Activated naive CD8-positive, alpha-beta T cell treated with anti-CD3 and anti-CD28 coated beads, Interleukin-2, amount 50 U/mL, for 24 hours (primary cell): ENCODE results near the gene ADAP1.
"Not testable (repeated sequence)": the region's sequence is repeated elsewhere in the genome, so short reads cannot be mapped to it uniquely, and the experiment has no call there.

Experiments used
- ATAC-seq: fragments of 150-1000 bp; cut with Tn5 transposase; one replicate; pipeline ENCODE4 v1.10.0; 2021
- DNase-seq: peaks from one replicate; pipeline ENCODE4 v3.0.0; 2021
- H3K27ac Mint-ChIP-seq: one replicate; pipeline ENCODE4 v1.8.0; 2021; ENCODE audit warnings: mild to moderate bottlenecking, mixed read lengths
- H3K27me3 Mint-ChIP-seq: one replicate; pipeline ENCODE4 v1.8.0; 2021; ENCODE audit warnings: mixed read lengths
- H3K36me3 Mint-ChIP-seq: one replicate; pipeline ENCODE4 v1.8.0; 2021; ENCODE audit warnings: low read depth, mixed read lengths
- H3K4me1 Mint-ChIP-seq: one replicate; pipeline ENCODE4 v1.8.0; 2021; ENCODE audit warnings: mixed read lengths
- H3K4me3 Mint-ChIP-seq: one replicate; pipeline ENCODE4 v1.8.0; 2021; ENCODE audit warnings: mild to moderate bottlenecking, moderate library complexity, mixed read lengths
- H3K9me3 Mint-ChIP-seq: one replicate; pipeline ENCODE4 v1.8.0; 2021; ENCODE audit warnings: mixed read lengths

ADAP1 gene

GRCh38 chr7:910931-911431 lies 43.5 kb downstream of the ADAP1 start:
- Mint-ChIP-seq H3K4me1 (peaks cover 15% of the 10 kb centered on the region), H3K27me3 (no peaks in the 10 kb centered on the region), H3K27ac (no peak overlapping the region), H3K4me3 (no peak overlapping the region), H3K36me3 (no peaks in the 10 kb centered on the region), H3K9me3 (no peaks in the 10 kb centered on the region)
- ATAC-seq (no peak), DNase-seq (no peak)

GRCh38 chr7:910441-910861 lies 44.0 kb downstream of the ADAP1 start:
- Mint-ChIP-seq H3K9me3 (no peaks in the 10 kb centered on the region), H3K27ac (peak overlapping the region; percentile 54), H3K4me1 (peaks cover 14% of the 10 kb centered on the region), H3K36me3 (no peaks in the 10 kb centered on the region), H3K4me3 (peak overlapping the region; percentile 50), H3K27me3 (no peaks in the 10 kb centered on the region)
- ATAC-seq (peak; percentile 45), DNase-seq (peak; percentile 30)

- Mint-ChIP-seq H3K4me3 (peak overlapping the region; percentile 50), H3K36me3 (no peaks in the 10 kb centered on the region), H3K9me3 (no peaks in the 10 kb centered on the region), H3K27ac (peak overlapping the region; percentile 54), H3K4me1 (peaks cover 12% of the 10 kb centered on the region), H3K27me3 (no peaks in the 10 kb centered on the region)
- DNase-seq (peak; percentile 47), ATAC-seq (peak; percentile 20)
Observed at GRCh38 chr7:909358-910329, 44.8 kb downstream of the ADAP1 start.

GRCh38 chr7:908591-909357 lies 45.7 kb downstream of the ADAP1 start:
- ATAC-seq (peak; percentile 82), DNase-seq (peak; percentile 88)
- H3K4me3 Mint-ChIP-seq, H3K27me3 Mint-ChIP-seq, H3K27ac Mint-ChIP-seq, H3K9me3 Mint-ChIP-seq, H3K36me3 Mint-ChIP-seq: not testable (repeated sequence)
- peaks cover 12% of the 10 kb centered on the region for H3K4me1 Mint-ChIP-seq

- H3K4me1 Mint-ChIP-seq = peaks cover 12% of the 10 kb centered on the region
- ATAC-seq = no peak
- no peak for DNase-seq
- no peaks in the 10 kb centered on the region for H3K36me3 Mint-ChIP-seq
- no peaks in the 10 kb centered on the region for H3K9me3 Mint-ChIP-seq
- H3K27me3 Mint-ChIP-seq = no peaks in the 10 kb centered on the region
- no peak overlapping the region for H3K4me3 Mint-ChIP-seq
- H3K27ac Mint-ChIP-seq = no peak overlapping the region
Observed at GRCh38 chr7:908159-908581, 46.3 kb downstream of the ADAP1 start.

GRCh38 chr7:907158-907980 lies 47.1 kb downstream of the ADAP1 start:
- no peak overlapping the region for H3K27ac Mint-ChIP-seq
- no peaks in the 10 kb centered on the region for H3K9me3 Mint-ChIP-seq
- H3K27me3 Mint-ChIP-seq = no peaks in the 10 kb centered on the region
- DNase-seq (no peak), ATAC-seq (no peak)
- no peak overlapping the region for H3K4me3 Mint-ChIP-seq
- H3K4me1 Mint-ChIP-seq = peaks cover 12% of the 10 kb centered on the region
- peaks cover 4% of the 10 kb centered on the region for H3K36me3 Mint-ChIP-seq

GRCh38 chr7:906776-907157 lies 47.7 kb downstream of the ADAP1 start:
- DNase-seq = no peak
- no peak for ATAC-seq
- Mint-ChIP-seq H3K9me3 (no peaks in the 10 kb centered on the region), H3K27ac (no peak overlapping the region), H3K4me3 (no peak overlapping the region), H3K4me1 (peaks cover 12% of the 10 kb centered on the region), H3K36me3 (peaks cover 4% of the 10 kb centered on the region), H3K27me3 (no peaks in the 10 kb centered on the region)

GRCh38 chr7:904847-905246 lies 49.6 kb downstream of the ADAP1 start:
- Mint-ChIP-seq H3K27ac (no peak overlapping the region), H3K4me1 (peaks cover 3% of the 10 kb centered on the region), H3K9me3 (no peaks in the 10 kb centered on the region), H3K4me3 (no peak overlapping the region), H3K27me3 (no peaks in the 10 kb centered on the region), H3K36me3 (peaks cover 4% of the 10 kb centered on the region)
- no peak for DNase-seq
- ATAC-seq = no peak

- Mint-ChIP-seq H3K27ac (no peak overlapping the region), H3K4me1 (no peaks in the 10 kb centered on the region), H3K27me3 (no peaks in the 10 kb centered on the region), H3K36me3 (peaks cover 4% of the 10 kb centered on the region), H3K9me3 (no peaks in the 10 kb centered on the region), H3K4me3 (no peak overlapping the region)
- ATAC-seq (no peak), DNase-seq (no peak)
Observed at GRCh38 chr7:903921-904755, 50.3 kb downstream of the ADAP1 start.

GRCh38 chr7:902996-903395 lies 51.5 kb downstream of the ADAP1 start:
- Mint-ChIP-seq H3K27me3 (no peaks in the 10 kb centered on the region), H3K4me1 (no peaks in the 10 kb centered on the region), H3K36me3 (peaks cover 4% of the 10 kb centered on the region), H3K4me3 (no peak overlapping the region), H3K9me3 (no peaks in the 10 kb centered on the region), H3K27ac (no peak overlapping the region)
- DNase-seq = no peak
- no peak for ATAC-seq

- ATAC-seq (peak; percentile 38), DNase-seq (peak; percentile 68)
- H3K4me1 Mint-ChIP-seq = no peaks in the 10 kb centered on the region
Observed at GRCh38 chr7:901388-902154, 52.9 kb downstream of the ADAP1 start.

GRCh38 chr7:901041-901387 lies 53.5 kb downstream of the ADAP1 start:
- Mint-ChIP-seq H3K27me3 (no peaks in the 10 kb centered on the region), H3K4me1 (no peaks in the 10 kb centered on the region), H3K9me3 (no peaks in the 10 kb centered on the region), H3K36me3 (peaks cover 8% of the 10 kb centered on the region), H3K27ac (no peak overlapping the region), H3K4me3 (no peak overlapping the region)
- no peak for DNase-seq
- ATAC-seq = no peak

More at GRCh38 chr7:901388-902154, 52.9 kb downstream of the ADAP1 start:
- Mint-ChIP-seq H3K27ac (no peak overlapping the region), H3K4me3 (no peak overlapping the region), H3K36me3 (peaks cover 4% of the 10 kb centered on the region), H3K9me3 (no peaks in the 10 kb centered on the region), H3K27me3 (no peaks in the 10 kb centered on the region)
